Measurements from ENCODE around the gene C7orf25. TPM values are rescaled to one million over a fixed set of nuclear protein-coding genes. Genes with fewer than 3 reads are reported as not detected.

C7orf25 gene
- total RNA-seq, 1 experiment from 2014 or later: 5.5 TPM

DNA sequence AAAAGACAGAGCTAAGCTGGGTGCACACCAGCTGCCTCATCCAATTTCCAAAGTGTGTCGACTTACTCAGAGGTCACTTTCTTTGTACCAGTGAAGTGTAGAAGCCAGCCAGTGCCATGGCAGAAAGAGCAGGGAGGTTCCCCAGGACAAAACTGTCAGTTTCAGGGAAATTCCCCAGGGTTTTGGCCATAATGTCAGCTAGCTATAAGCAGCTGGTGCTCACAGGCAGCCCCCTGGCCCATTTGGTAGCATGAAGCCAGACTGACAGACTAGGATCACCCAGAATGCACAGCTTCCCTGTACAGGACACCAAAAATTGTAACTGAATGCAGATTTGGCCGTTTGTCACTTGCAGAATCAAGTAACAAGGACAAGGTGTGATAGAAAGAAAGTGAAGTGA is 48.9 kb upstream of the C7orf25 start:
- Mint-ChIP-seq H3K27me3 (ENCODE audit: low read depth) (no peaks in the 10 kb centered on the region), H3K9me3 (peaks cover 40% of the 10 kb centered on the region), H3K36me3 (peaks cover 28% of the 10 kb centered on the region), H3K4me3 (no peak overlapping the region), H3K4me1 (peaks cover 14% of the 10 kb centered on the region), H3K27ac (no peak overlapping the region)
- DNase-seq (ENCODE audit: low spot score) (no peak), ATAC-seq (no peak)
- ChIA-PET CTCF (interaction anchor here (1.7 to 2.4 kb wide), 2 partner anchors 19 to 22 kb away, joined by 8 to 10 read pairs; no protein-coding TSS in a partner anchor), POLR2A (no interaction called here)
- TF ChIP-seq CREB1 (CRISPR knock-in tag; IDR thresholded peaks at IDR 0.05): no peak
- no peak for TF ChIP-seq TP53 (CRISPR knock-in tag; IDR thresholded peaks at IDR 0.05)
- no peak for TF ChIP-seq OVOL2 (CRISPR knock-in tag; IDR thresholded peaks at IDR 0.05; ENCODE audit: borderline replicate concordance)
- TF ChIP-seq TCF7 (CRISPR knock-in tag; IDR thresholded peaks at IDR 0.05; ENCODE audit: low read depth): no peak
- TF ChIP-seq, protein P1, sequence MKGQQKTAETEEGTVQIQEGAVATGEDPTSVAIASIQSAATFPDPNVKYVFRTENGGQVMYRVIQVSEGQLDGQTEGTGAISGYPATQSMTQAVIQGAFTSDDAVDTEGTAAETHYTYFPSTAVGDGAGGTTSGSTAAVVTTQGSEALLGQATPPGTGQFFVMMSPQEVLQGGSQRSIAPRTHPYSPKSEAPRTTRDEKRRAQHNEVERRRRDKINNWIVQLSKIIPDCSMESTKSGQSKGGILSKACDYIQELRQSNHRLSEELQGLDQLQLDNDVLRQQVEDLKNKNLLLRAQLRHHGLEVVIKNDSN (CRISPR knock-in tag; IDR thresholded peaks at IDR 0.05): no peak
- no peak for TF ChIP-seq CBFB (CRISPR knock-in tag; IDR thresholded peaks at IDR 0.05; ENCODE audit: low read depth)
- no peak for TF ChIP-seq ZNF396 (CRISPR knock-in tag; IDR thresholded peaks at IDR 0.05; ENCODE audit: borderline replicate concordance)
- TF ChIP-seq, protein P2, sequence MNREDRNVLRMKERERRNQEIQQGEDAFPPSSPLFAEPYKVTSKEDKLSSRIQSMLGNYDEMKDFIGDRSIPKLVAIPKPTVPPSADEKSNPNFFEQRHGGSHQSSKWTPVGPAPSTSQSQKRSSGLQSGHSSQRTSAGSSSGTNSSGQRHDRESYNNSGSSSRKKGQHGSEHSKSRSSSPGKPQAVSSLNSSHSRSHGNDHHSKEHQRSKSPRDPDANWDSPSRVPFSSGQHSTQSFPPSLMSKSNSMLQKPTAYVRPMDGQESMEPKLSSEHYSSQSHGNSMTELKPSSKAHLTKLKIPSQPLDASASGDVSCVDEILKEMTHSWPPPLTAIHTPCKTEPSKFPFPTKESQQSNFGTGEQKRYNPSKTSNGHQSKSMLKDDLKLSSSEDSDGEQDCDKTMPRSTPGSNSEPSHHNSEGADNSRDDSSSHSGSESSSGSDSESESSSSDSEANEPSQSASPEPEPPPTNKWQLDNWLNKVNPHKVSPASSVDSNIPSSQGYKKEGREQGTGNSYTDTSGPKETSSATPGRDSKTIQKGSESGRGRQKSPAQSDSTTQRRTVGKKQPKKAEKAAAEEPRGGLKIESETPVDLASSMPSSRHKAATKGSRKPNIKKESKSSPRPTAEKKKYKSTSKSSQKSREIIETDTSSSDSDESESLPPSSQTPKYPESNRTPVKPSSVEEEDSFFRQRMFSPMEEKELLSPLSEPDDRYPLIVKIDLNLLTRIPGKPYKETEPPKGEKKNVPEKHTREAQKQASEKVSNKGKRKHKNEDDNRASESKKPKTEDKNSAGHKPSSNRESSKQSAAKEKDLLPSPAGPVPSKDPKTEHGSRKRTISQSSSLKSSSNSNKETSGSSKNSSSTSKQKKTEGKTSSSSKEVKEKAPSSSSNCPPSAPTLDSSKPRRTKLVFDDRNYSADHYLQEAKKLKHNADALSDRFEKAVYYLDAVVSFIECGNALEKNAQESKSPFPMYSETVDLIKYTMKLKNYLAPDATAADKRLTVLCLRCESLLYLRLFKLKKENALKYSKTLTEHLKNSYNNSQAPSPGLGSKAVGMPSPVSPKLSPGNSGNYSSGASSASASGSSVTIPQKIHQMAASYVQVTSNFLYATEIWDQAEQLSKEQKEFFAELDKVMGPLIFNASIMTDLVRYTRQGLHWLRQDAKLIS (CRISPR knock-in tag; IDR thresholded peaks at IDR 0.05; ENCODE audit: borderline replicate concordance): no peak
- TF ChIP-seq, protein P3, sequence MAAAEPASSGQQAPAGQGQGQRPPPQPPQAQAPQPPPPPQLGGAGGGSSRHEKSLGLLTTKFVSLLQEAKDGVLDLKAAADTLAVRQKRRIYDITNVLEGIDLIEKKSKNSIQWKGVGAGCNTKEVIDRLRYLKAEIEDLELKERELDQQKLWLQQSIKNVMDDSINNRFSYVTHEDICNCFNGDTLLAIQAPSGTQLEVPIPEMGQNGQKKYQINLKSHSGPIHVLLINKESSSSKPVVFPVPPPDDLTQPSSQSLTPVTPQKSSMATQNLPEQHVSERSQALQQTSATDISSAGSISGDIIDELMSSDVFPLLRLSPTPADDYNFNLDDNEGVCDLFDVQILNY (CRISPR knock-in tag; IDR thresholded peaks at IDR 0.05): no peak
- TF ChIP-seq, protein P4, sequence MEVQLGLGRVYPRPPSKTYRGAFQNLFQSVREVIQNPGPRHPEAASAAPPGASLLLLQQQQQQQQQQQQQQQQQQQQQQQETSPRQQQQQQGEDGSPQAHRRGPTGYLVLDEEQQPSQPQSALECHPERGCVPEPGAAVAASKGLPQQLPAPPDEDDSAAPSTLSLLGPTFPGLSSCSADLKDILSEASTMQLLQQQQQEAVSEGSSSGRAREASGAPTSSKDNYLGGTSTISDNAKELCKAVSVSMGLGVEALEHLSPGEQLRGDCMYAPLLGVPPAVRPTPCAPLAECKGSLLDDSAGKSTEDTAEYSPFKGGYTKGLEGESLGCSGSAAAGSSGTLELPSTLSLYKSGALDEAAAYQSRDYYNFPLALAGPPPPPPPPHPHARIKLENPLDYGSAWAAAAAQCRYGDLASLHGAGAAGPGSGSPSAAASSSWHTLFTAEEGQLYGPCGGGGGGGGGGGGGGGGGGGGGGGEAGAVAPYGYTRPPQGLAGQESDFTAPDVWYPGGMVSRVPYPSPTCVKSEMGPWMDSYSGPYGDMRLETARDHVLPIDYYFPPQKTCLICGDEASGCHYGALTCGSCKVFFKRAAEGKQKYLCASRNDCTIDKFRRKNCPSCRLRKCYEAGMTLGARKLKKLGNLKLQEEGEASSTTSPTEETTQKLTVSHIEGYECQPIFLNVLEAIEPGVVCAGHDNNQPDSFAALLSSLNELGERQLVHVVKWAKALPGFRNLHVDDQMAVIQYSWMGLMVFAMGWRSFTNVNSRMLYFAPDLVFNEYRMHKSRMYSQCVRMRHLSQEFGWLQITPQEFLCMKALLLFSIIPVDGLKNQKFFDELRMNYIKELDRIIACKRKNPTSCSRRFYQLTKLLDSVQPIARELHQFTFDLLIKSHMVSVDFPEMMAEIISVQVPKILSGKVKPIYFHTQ (CRISPR knock-in tag; IDR thresholded peaks at IDR 0.05): no peak
- TF ChIP-seq HMGA2 (CRISPR knock-in tag; IDR thresholded peaks at IDR 0.05): no peak
- TF ChIP-seq, protein P5, sequence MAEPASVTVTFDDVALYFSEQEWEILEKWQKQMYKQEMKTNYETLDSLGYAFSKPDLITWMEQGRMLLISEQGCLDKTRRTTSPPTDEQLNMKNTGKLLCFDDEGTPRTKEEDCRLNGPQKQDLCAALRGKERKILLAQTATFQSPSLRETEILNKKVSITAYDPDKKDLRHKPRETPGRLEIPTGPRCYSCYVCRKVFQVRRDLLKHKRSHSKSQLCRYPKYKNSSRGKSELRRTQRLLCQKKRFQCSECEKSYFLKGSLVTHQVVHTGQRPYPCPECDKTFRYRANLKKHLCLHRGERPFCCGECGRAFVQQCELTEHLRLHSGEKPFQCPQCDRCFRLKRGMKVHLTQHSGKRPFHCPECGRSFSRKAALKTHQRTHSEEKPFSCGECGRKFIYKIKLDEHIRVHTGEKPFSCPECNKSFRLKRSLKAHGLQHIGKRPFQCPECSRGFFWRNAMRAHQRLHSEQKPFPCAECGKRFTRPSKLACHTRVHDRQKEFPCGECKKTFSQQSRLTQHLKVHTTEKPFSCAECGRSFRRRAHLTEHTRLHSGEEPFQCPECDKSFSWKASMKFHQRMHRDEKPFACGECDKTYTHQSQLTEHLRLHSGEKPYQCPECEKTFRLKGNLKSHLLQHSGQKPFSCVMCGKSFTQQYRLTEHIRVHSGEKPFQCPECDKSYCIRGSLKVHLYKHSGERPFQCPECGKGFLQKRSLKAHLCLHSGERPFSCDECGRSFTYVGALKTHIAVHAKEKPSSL (CRISPR knock-in tag; conservative IDR thresholded peaks at IDR 0.05): no peak
- TF ChIP-seq, protein P6, sequence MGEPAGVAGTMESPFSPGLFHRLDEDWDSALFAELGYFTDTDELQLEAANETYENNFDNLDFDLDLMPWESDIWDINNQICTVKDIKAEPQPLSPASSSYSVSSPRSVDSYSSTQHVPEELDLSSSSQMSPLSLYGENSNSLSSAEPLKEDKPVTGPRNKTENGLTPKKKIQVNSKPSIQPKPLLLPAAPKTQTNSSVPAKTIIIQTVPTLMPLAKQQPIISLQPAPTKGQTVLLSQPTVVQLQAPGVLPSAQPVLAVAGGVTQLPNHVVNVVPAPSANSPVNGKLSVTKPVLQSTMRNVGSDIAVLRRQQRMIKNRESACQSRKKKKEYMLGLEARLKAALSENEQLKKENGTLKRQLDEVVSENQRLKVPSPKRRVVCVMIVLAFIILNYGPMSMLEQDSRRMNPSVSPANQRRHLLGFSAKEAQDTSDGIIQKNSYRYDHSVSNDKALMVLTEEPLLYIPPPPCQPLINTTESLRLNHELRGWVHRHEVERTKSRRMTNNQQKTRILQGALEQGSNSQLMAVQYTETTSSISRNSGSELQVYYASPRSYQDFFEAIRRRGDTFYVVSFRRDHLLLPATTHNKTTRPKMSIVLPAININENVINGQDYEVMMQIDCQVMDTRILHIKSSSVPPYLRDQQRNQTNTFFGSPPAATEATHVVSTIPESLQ (CRISPR knock-in tag; IDR thresholded peaks at IDR 0.05): no peak
- TF ChIP-seq SOX15 (CRISPR knock-in tag; IDR thresholded peaks at IDR 0.05): no peak
- no peak for TF ChIP-seq MYBL2 (CRISPR knock-in tag; IDR thresholded peaks at IDR 0.05)
